ENCODE data around the gene DUSP14. TPM values are rescaled to one million over a fixed set of nuclear protein-coding genes. Genes with fewer than 3 reads are reported as not detected.
A peak's percentile ranks its signal among the peaks of the same experiment; 100 is the strongest.

Gene DUSP14
- total and polyA plus RNA-seq, 2 of the 13 experiments (the other 11 are each of a cell fraction or from before 2014, with no cell fraction given), result 33.5 to 39.8 TPM

DNA sequence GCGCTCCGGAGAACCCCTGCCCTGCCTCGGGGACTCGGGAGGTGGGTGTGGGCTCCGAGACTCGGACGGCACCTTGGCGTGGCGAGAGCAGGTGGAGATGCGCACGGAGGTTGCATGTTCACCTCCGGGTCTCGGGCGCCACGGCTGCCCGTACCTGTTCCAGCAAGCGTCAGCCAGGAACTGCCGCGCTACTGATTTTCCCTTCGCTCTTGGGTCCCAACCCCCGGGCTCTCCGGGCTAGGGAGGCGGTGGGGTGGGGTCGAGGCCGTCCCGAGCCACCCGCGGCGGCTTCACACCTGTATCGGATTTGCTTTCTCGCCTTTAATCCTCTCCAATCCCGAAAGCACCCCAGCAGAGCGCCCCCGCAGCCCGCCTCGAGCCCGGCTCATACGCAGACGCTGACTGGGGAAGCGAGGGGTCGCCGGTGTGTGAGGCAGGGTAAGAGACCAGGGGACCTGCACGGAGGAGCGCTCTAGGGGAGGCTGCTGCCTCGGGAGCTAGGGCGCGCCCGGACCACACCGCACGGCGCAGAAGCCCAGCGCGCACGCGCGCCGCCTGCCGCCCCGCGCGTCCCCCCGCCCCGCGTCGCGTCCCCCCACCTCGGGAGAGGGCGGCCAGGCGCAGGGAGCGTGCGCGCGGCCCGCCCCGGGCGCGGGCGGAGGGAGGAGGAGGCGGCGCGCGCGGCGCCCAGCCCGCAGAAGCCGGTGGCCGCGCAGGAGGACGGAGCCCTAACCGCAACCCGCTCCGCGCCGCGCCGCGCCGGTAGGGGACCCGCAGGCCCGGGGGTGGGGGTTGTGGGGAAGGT, at the start of gene DUSP14 (continued):
- no peak for TF ChIP-seq ATF6 (CRISPR knock-in tag; conservative IDR thresholded peaks at IDR 0.05)
- TF ChIP-seq ZSCAN31 (CRISPR knock-in tag; IDR thresholded peaks at IDR 0.05; ENCODE audit: low read depth), result peak; percentile 80
- TF ChIP-seq, protein P1, sequence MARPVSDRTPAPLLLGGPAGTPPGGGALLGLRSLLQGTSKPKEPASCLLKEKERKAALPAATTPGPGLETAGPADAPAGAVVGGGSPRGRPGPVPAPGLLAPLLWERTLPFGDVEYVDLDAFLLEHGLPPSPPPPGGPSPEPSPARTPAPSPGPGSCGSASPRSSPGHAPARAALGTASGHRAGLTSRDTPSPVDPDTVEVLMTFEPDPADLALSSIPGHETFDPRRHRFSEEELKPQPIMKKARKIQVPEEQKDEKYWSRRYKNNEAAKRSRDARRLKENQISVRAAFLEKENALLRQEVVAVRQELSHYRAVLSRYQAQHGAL (CRISPR knock-in tag; IDR thresholded peaks at IDR 0.05; ENCODE audit: not compliant biosample characterization), result no peak
- TF ChIP-seq ZNF768 (CRISPR knock-in tag; IDR thresholded peaks at IDR 0.05), result 0 out of 2 replicates have a peak, but pooled peaks have one; percentile 34
- peak; percentile 42 for TF ChIP-seq UBTF (CRISPR knock-in tag; IDR thresholded peaks at IDR 0.05)
- TF ChIP-seq POLR2AphosphoS2 (IDR thresholded peaks at IDR 0.05; ENCODE audit: low read depth, low read length), result no peak; the same call in 1 of the 2 replicates
- TF ChIP-seq HINFP (CRISPR knock-in tag; IDR thresholded peaks at IDR 0.05; ENCODE audit: low read depth), result no peak
- TF ChIP-seq ZNF431 (CRISPR knock-in tag; IDR thresholded peaks at IDR 0.05; ENCODE audit: borderline replicate concordance, low read depth), result no peak
- no peak for TF ChIP-seq HNRNPK (IDR thresholded peaks at IDR 0.05; ENCODE audit: low read depth, low read length, poor library complexity, severe bottlenecking)
- no peak for TF ChIP-seq NKX3-1 (CRISPR knock-in tag; IDR thresholded peaks at IDR 0.05)
- no peak for TF ChIP-seq ZNF331 (CRISPR knock-in tag; IDR thresholded peaks at IDR 0.05)
- TF ChIP-seq ZNF17 (CRISPR knock-in tag; IDR thresholded peaks at IDR 0.05), result no peak
- TF ChIP-seq ZFX (CRISPR knock-in tag; IDR thresholded peaks at IDR 0.05; ENCODE audit: low read depth), result no peak; the same call in 1 of the 2 replicates
- TF ChIP-seq ZBTB44 (CRISPR knock-in tag; IDR thresholded peaks at IDR 0.05), result no peak
- TF ChIP-seq, protein P2, sequence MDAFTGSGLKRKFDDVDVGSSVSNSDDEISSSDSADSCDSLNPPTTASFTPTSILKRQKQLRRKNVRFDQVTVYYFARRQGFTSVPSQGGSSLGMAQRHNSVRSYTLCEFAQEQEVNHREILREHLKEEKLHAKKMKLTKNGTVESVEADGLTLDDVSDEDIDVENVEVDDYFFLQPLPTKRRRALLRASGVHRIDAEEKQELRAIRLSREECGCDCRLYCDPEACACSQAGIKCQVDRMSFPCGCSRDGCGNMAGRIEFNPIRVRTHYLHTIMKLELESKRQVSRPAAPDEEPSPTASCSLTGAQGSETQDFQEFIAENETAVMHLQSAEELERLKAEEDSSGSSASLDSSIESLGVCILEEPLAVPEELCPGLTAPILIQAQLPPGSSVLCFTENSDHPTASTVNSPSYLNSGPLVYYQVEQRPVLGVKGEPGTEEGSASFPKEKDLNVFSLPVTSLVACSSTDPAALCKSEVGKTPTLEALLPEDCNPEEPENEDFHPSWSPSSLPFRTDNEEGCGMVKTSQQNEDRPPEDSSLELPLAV (CRISPR knock-in tag; conservative IDR thresholded peaks at IDR 0.05; ENCODE audit: low read depth), result no peak
- TF ChIP-seq RFXAP (CRISPR knock-in tag; IDR thresholded peaks at IDR 0.05; ENCODE audit: borderline replicate concordance), result no peak
- TF ChIP-seq YEATS4 (CRISPR knock-in tag; IDR thresholded peaks at IDR 0.05; ENCODE audit: borderline replicate concordance), result peak; percentile 53; the same call in 1 of the 2 replicates

Measured in HepG2 (cell line).